Trophoblast cell (in vitro differentiated cells and primary cell): ENCODE measurements around the gene SLC66A2.

Experiments used
- DNase-seq, 2 donors: peaks; one replicate each; pipeline ENCODE4 v3.0.0-alpha.2; 2016
- H2AFZ ChIP-seq: 2 replicates; pipeline ENCODE4 v1.6.1; 2013; ENCODE audit warnings: low read length, moderate library complexity, mild to moderate bottlenecking; ENCODE audit not compliant: insufficient read depth, poor library complexity
- H2AK5ac ChIP-seq: 2 replicates; pipeline ENCODE4 v1.6.1; 2013; ENCODE audit warnings: mild to moderate bottlenecking, low read length
- H2BK120ac ChIP-seq: 2 replicates; pipeline ENCODE4 v1.6.1; 2013; ENCODE audit warnings: low read length, mild to moderate bottlenecking, moderate library complexity; ENCODE audit not compliant: insufficient read depth, poor library complexity
- H2BK12ac ChIP-seq: 2 replicates; pipeline ENCODE4 v1.6.1; 2013; ENCODE audit warnings: mild to moderate bottlenecking, low read length, moderate library complexity
- H2BK5ac ChIP-seq: 2 replicates; pipeline ENCODE4 v1.6.1; 2013; ENCODE audit warnings: low read length, low read depth, moderate library complexity, mild to moderate bottlenecking; ENCODE audit not compliant: poor library complexity
- H3K14ac ChIP-seq: 2 replicates; pipeline ENCODE4 v1.6.1; 2013; ENCODE audit warnings: mild to moderate bottlenecking, low read length
- H3K18ac ChIP-seq: 2 replicates; pipeline ENCODE4 v1.6.1; 2013; ENCODE audit warnings: mild to moderate bottlenecking, low read length
- H3K23ac ChIP-seq: 2 replicates; pipeline ENCODE4 v1.6.1; 2013; ENCODE audit warnings: low read length
- H3K27ac ChIP-seq: 2 replicates; pipeline ENCODE4 v1.5.1; 2013; ENCODE audit warnings: low read depth, mild to moderate bottlenecking, inconsistent platforms, low read length, moderate library complexity
- H3K27me3 ChIP-seq: 2 replicates; pipeline ENCODE4 v1.6.1; 2013; ENCODE audit warnings: inconsistent platforms, mild to moderate bottlenecking, low read length, moderate library complexity; ENCODE audit not compliant: insufficient read depth
- H3K36me3 ChIP-seq, 2 experiments: 1 replicate in 1 of 2; 2 replicates in 1 of 2; pipeline ENCODE4 v1.6.1; 2013; ENCODE audit warnings: low read length in 2 of 2, mild to moderate bottlenecking in 2 of 2, moderate library complexity in 1 of 2; ENCODE audit not compliant: insufficient read depth in 2 of 2, control insufficient read depth in 1 of 2
- H3K4ac ChIP-seq: 2 replicates; pipeline ENCODE4 v1.6.1; 2013; ENCODE audit warnings: low read depth, mild to moderate bottlenecking, low read length, moderate library complexity
- H3K4me1 ChIP-seq, 2 experiments: 1 replicate in 1 of 2; 2 replicates in 1 of 2; pipeline ENCODE4 v1.6.1; 2013; ENCODE audit warnings: low read length in 2 of 2, mild to moderate bottlenecking in 2 of 2, moderate library complexity in 1 of 2; ENCODE audit not compliant: insufficient read depth in 2 of 2, control insufficient read depth in 1 of 2
- H3K4me2 ChIP-seq: 2 replicates; pipeline ENCODE4 v1.6.1; 2013; ENCODE audit warnings: inconsistent platforms, mild to moderate bottlenecking, low read length, moderate library complexity
- H3K4me3 ChIP-seq: 2 replicates; pipeline ENCODE4 v1.5.1; 2013; ENCODE audit warnings: mild to moderate bottlenecking, low read depth, low read length, inconsistent platforms
- H3K79me1 ChIP-seq: one replicate; pipeline ENCODE4 v1.6.1; 2013; ENCODE audit warnings: low read length
- H3K79me2 ChIP-seq: 2 replicates; pipeline ENCODE4 v1.6.1; 2013; ENCODE audit warnings: low read length, mild to moderate bottlenecking; ENCODE audit not compliant: control insufficient read depth, insufficient read depth, poor library complexity
- H3K9ac ChIP-seq: 2 replicates; pipeline ENCODE4 v1.6.1; 2013; ENCODE audit warnings: mild to moderate bottlenecking, low read length
- H3K9me3 ChIP-seq: 2 replicates; pipeline ENCODE4 v1.6.1; 2013; ENCODE audit warnings: low read depth, mild to moderate bottlenecking, control low read depth, inconsistent platforms, low read length; ENCODE audit not compliant: insufficient read depth
- H4K12ac ChIP-seq: 2 replicates; pipeline ENCODE4 v1.6.1; 2013; ENCODE audit warnings: low read depth, mild to moderate bottlenecking, low read length, moderate library complexity
- H4K8ac ChIP-seq: 2 replicates; pipeline ENCODE4 v1.6.1; 2013; ENCODE audit warnings: low read depth, mild to moderate bottlenecking, low read length, moderate library complexity
- H4K91ac ChIP-seq: one replicate; pipeline ENCODE4 v1.6.1; 2013; ENCODE audit warnings: low read depth, mild to moderate bottlenecking, low read length, moderate library complexity
- WGBS: extraction: QIAGEN DNeasy Blood & Tissue Kit; methylation state at CpG from one replicate; pipeline ENCODE4 v1.1.7; 2013; ENCODE audit warnings: missing lambda C conversion rate; ENCODE audit not compliant: insufficient read length, insufficient coverage; ENCODE audit errors: extremely low coverage; 5-methylcytosine and 5-hydroxymethylcytosine counted together

SLC66A2 gene

GRCh38 chr18:79883461-79884293 is 67.8 kb downstream of the SLC66A2 start:
- H3K27ac ChIP-seq, result no peak overlapping the region
- H3K23ac ChIP-seq, result no peak overlapping the region
- H3K27me3 ChIP-seq, result no peaks in the 10 kb centered on the region
- H4K8ac ChIP-seq, result no peak overlapping the region
- H3K4me3 ChIP-seq, result peak overlapping the region; percentile 5
- no peak overlapping the region for H4K91ac ChIP-seq
- no peaks in the 10 kb centered on the region for H3K79me2 ChIP-seq
- H2AFZ ChIP-seq, result no peak overlapping the region
- H3K4ac ChIP-seq, result no peak overlapping the region
- H4K12ac ChIP-seq, result no peak overlapping the region
- H3K36me3 ChIP-seq, result no peaks in the 10 kb centered on the region
- H3K14ac ChIP-seq, result no peak overlapping the region
- no peak overlapping the region for H3K4me2 ChIP-seq
- H2BK5ac ChIP-seq, result no peak overlapping the region
- H3K4me1 ChIP-seq, result no peaks in the 10 kb centered on the region
- H3K9ac ChIP-seq, result no peak overlapping the region
- DNase-seq, result no peak
- H3K18ac ChIP-seq, result no peak overlapping the region
- H3K9me3 ChIP-seq, result peaks cover 22% of the 10 kb centered on the region
- no peak overlapping the region for H2BK120ac ChIP-seq
- no peak overlapping the region for H2BK12ac ChIP-seq
- no peak overlapping the region for H2AK5ac ChIP-seq
- H3K79me1 ChIP-seq, result no peaks in the 10 kb centered on the region
- WGBS, result no CpG with 5 or more reads among the region's 31 CpGs

DNA sequence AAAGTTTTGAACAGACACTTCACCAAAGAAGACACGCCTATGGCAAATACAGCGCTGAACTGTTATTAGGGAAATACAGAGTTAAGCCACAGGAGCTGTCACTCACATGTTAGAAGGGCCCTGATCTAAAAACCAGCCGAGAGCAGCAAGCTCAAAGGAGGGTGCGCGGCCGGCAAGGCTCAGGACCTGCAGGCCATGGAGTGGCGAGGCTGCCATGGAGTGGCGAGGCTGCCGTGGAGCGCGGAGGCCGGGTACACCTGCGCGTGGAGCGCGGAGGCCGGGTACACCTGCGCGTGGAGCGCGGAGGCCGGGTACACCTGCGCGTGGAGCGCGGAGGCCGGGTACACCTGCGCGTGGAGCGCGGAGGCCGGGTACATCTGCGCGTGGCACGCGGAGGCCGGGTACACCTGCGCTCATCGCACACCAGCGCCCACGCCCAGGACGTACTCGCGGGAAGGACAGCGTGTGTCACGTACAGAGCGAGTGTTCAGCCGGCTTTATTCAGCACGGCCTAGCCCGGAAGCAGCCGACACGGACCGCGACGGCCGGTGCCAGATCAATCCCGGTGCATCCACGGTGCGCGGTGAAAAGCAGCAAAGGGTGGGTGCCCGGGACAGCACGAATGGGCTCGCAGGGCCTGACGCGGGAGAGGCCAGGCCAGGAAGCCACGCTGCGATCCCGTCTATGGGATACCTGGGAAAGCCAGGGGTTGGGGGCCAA is 68.8 kb downstream of the SLC66A2 start:
- Histone ChIP-seq H3K4me2 (no peak overlapping the region), H3K23ac (no peak overlapping the region), H3K4me3 (no peak overlapping the region), H3K18ac (no peak overlapping the region), H3K27ac (no peak overlapping the region), H3K4ac (no peak overlapping the region), H2AK5ac (no peak overlapping the region), H2AFZ (no peak overlapping the region), H3K79me2 (no peaks in the 10 kb centered on the region), H4K91ac (no peak overlapping the region), H2BK5ac (no peak overlapping the region), H3K36me3 (no peaks in the 10 kb centered on the region), H3K79me1 (no peaks in the 10 kb centered on the region), H3K9ac (no peak overlapping the region), H4K8ac (no peak overlapping the region), H3K4me1 (no peaks in the 10 kb centered on the region), H3K27me3 (no peaks in the 10 kb centered on the region), H2BK12ac (no peak overlapping the region), H3K14ac (no peak overlapping the region), H3K9me3 (peaks cover 20% of the 10 kb centered on the region), H4K12ac (no peak overlapping the region), H2BK120ac (no peak overlapping the region)
- WGBS, result no CpG with 5 or more reads among the region's 68 CpGs
- no peak for DNase-seq

- H2AFZ ChIP-seq, result no peak overlapping the region
- no peak overlapping the region for H2BK5ac ChIP-seq
- H2AK5ac ChIP-seq, result no peak overlapping the region
- H2BK120ac ChIP-seq, result no peak overlapping the region
- no peak overlapping the region for H4K91ac ChIP-seq
- H3K4ac ChIP-seq, result no peak overlapping the region
- no peak overlapping the region for H4K8ac ChIP-seq
- no peak overlapping the region for H4K12ac ChIP-seq
- H3K18ac ChIP-seq, result no peak overlapping the region
- H3K4me3 ChIP-seq, result no peak overlapping the region
- H3K23ac ChIP-seq, result no peak overlapping the region
- H3K27me3 ChIP-seq, result no peaks in the 10 kb centered on the region
- H3K14ac ChIP-seq, result no peak overlapping the region
- no peaks in the 10 kb centered on the region for H3K4me1 ChIP-seq
- no peak for DNase-seq
- H3K36me3 ChIP-seq, result no peaks in the 10 kb centered on the region
- peaks cover 12% of the 10 kb centered on the region for H3K9me3 ChIP-seq
- no peak overlapping the region for H3K9ac ChIP-seq
- H3K4me2 ChIP-seq, result no peak overlapping the region
- WGBS, result no CpG with 5 or more reads among the region's 11 CpGs
- no peaks in the 10 kb centered on the region for H3K79me1 ChIP-seq
- H2BK12ac ChIP-seq, result no peak overlapping the region
- H3K27ac ChIP-seq, result no peak overlapping the region
- no peaks in the 10 kb centered on the region for H3K79me2 ChIP-seq
Observed at GRCh38 chr18:79881695-79882094, 69.8 kb downstream of the SLC66A2 start.

GRCh38 chr18:79879566-79879965 is 71.9 kb downstream of the SLC66A2 start:
- H4K8ac ChIP-seq, result no peak overlapping the region
- H3K36me3 ChIP-seq, result no peaks in the 10 kb centered on the region
- no peak overlapping the region for H3K14ac ChIP-seq
- H2AK5ac ChIP-seq, result no peak overlapping the region
- no peak overlapping the region for H2AFZ ChIP-seq
- H3K27me3 ChIP-seq, result no peaks in the 10 kb centered on the region
- WGBS, result no CpG with 5 or more reads among the region's 12 CpGs
- H4K12ac ChIP-seq, result no peak overlapping the region
- peaks cover 3% of the 10 kb centered on the region for H3K9me3 ChIP-seq
- H3K23ac ChIP-seq, result no peak overlapping the region
- H3K27ac ChIP-seq, result no peak overlapping the region
- no peak overlapping the region for H2BK5ac ChIP-seq
- H3K79me1 ChIP-seq, result no peaks in the 10 kb centered on the region
- H2BK12ac ChIP-seq, result no peak overlapping the region
- DNase-seq, result no peak
- H3K4me3 ChIP-seq, result no peak overlapping the region
- H3K9ac ChIP-seq, result no peak overlapping the region
- no peak overlapping the region for H4K91ac ChIP-seq
- H2BK120ac ChIP-seq, result no peak overlapping the region
- no peak overlapping the region for H3K4ac ChIP-seq
- no peaks in the 10 kb centered on the region for H3K79me2 ChIP-seq
- H3K4me1 ChIP-seq, result no peaks in the 10 kb centered on the region
- H3K18ac ChIP-seq, result no peak overlapping the region
- no peak overlapping the region for H3K4me2 ChIP-seq
